Activated gamma-delta T cell treated with Interleukin-2 at 50 U/mL for 16 hours (primary cell): ENCODE results near the gene SREBF2.
"Not testable (repeated sequence)": the region's sequence is repeated elsewhere in the genome, so short reads cannot be mapped to it uniquely, and the experiment has no call there.

Experiments used
- DNase-seq: peaks from one replicate; pipeline ENCODE4 v3.0.0-alpha.2; 2020

Gene SREBF2

DNA sequence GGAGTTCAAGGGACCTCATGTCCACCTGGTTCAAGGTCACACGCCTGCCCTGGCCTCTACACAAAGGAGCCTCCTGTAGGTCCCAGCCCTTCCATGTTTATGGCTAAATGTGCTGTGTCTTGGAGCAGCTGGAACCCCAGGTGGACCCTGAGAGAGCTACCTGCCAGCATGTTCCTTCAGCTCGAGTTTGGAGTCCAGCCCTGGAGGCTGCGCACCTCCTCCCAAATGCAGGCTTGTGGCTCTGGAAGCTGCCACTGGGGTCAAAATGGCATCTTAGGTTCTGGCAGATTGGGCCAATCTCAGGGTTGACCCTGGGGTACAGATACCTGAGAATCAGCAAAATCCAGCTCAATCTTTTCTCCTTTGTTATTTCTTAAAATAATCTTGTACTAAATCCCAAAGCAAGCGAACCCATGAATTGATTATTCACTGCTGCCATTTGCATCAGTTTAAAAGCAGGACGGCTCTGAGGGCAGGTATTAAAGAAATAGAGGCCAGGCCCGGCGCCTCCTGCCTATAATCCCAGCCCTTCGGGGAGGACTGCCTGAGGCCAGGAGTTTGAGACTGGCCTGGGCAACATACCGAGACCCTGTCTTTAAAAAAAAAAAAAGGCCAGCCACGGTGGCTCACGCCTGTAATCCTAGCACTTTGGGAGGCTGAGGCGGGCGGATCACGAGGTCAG is 90.8 kb downstream of the SREBF2 start:
- no peak for DNase-seq

DNA sequence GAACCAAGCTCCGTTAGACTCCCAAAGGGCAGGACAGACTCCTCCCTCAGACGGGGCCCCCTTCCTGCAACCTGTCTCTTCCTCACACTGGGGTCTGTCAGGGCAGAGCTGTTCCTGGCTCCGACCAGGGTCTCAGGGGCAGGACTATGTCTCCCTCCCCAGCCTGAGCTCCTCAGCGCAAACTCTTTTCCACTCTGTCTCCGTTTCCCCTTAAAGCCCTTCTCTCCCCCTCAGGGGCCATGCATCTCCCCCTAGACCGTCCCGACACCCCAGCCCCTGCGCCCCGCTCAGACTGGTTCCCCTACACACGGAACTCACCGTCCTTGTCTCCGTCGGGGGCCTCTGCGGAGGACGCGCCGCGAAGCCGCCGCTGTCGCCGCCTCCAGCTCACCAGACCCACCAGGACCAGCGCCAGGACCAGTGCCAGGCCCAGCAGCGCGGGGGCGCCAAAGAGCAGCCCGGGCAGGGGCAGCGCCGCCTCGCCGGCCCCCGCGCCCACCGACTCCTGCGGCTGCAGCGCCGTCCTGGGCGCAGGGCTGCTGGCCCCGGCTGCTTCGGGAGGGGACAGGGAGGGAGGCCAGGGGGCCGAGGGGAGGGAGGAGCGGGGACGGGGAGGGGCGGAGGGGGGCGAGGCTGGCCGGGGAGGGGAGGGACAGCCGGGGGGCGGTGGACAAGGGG is 93.0 kb downstream of the SREBF2 start:
- peak; percentile 71 for DNase-seq

DNA sequence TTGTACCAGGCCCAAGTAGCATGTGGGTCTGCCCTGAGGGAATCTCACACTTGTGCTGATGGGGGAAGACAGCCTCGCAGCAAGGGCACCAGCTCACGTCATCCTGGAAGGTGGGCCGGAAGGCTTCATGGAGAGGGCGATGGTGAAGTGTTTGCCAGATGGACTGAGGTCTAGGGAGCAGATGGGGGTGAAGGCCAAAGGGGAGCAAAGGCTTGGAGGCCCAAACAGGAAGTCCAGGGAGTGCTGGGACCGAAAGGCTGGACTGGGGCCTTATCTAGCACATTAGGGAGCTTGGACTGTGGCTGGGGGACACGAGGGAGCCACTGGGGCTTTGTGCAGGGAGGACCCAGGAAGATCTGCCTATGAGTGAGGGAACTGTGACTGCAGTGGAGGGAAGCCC is 94.9 kb downstream of the SREBF2 start:
- DNase-seq = no peak

DNA sequence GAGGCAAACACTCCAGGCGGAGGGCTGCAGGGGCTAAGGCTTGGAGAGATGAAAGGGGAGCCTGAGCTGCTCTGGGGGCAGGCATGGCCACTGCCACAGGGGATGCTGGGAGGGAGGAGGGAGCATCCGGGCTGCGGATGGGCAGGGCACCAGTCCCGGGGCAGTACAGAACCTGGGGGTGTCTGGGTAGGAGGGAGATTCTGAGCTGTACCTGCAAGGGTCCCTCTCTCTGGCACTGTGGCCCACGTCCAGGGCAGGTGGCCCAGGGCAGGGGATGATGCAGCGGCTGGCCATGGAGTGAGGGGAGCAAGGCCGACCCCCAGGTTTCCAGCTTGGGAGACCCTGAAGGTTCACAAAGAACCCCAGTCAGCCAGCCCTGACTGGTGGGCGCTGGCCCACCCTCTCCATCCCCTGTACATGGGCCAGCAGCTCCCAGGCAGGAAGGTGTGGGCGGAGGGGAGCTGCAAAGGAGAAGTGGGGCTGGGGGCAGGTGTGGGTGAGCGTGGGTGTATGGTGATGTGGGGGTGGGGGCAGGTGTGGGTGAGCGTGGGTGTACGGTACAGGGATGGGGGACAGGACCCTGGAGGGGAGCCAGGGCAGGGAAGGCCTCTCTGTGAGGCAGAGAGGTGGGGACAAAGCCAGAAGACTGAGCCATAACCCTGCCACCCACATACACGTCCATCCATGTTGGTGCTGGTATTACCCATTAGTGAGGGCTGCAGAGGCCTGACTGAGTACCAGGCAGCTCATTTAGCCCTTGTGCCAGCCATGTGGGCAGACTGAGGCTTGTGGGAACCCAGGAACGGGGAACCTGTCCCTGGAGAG is 95.9 kb downstream of the SREBF2 start:
- no peak for DNase-seq

DNA sequence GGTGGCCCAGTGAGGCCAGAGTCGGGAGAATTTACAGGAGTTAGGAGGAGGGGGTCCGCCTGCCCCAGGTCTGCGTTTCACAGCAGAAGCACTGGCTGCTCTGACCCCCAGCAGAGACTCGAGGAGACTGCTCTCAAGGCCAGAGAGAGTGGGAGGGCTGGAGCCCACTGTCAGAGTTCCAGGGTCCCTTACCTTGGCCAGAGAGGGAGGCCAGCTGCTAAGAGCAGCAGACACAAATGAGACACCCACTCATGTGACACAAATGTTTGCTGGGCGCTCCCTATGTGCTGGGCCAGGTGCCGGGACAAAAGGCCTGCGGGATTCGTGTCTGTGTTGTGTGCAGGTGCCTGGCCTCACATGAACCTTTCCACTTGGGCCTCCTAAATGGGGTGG is 96.5 kb downstream of the SREBF2 start:
- no peak for DNase-seq

DNA sequence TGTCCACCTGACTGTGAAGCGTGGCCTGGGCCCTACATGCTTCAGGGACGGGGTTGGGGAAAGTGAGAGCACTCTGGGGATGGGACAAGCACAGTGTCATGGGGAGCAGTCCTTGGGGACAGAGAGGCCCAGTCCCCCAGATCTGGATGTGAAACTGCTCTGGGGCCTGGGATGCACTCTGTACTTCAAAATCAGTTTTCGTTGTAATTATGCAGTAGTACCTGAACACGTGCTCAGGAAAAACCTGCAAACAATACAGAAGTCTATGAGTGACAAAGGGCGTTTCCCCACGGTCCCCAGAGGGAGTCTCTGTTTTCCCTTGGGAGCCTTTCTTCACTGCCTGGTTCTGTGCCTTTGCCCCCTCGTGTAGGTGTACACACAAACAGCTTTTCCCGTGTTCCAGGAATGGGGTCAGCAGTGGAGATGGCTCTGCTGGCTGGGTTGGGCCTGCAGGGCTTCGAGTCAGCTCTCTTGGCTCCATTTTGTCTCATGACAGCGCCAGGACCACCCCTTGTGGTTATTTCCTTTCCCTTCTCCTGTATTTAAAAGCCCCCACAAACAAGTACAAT is 98.9 kb downstream of the SREBF2 start:
- DNase-seq = no peak

DNA sequence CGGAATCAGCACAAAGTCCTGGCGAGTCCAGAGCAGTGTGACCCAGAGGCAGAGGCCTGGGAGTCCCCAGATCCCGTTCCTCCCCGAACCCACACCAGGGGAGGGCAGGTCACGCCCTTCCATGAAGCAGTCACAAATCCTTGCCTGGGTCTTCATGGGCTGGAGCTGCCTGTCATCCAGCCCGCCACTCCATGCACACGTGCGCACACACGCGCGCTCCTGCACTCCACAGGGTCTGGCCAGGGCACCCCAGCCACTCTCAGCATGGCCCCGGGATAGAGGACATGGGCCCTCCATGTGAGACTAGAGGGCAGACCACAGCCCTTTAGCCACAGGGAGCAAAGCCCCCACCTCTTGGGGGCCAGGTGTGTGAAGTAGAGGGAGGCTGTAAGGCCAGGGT is 99.4 kb downstream of the SREBF2 start:
- DNase-seq = no peak

DNA sequence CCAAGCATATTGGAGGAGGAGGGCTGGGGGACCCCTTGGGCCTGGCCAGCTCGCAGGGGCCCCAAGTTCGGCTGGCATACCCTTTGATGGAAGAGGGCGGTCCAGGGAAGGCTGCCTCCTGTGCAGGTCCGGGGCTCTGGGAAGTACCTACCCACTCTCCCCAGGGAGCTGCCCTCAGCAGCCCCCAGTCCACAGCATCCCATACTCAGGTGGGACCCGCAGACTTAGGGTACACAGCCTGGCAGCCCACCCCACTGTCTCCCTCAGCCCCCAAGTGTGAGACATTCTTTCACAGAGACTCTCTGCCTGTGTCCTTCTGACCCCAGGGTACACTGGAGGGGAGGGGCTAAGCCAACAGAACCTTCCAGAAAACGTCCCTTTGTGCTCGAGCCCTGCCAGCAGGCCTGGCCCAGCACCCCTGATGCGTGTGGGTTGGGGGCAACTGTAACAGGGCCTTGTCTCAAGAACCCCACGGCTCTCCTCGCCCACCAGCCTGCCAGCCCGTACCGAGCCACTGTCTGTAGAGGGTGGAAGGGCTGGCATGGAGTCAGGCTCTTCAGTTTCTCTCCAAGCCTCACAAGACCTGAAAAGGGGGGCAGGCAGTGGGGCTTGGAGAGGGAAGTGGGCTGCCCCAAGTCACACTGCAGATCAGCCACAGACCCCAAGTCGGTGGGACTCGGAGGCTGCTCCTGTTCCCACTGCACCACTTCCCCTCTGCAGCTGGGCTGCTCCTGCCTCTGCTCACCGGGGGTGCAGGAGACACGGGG is 100.7 kb downstream of the SREBF2 start:
- no peak for DNase-seq

DNA sequence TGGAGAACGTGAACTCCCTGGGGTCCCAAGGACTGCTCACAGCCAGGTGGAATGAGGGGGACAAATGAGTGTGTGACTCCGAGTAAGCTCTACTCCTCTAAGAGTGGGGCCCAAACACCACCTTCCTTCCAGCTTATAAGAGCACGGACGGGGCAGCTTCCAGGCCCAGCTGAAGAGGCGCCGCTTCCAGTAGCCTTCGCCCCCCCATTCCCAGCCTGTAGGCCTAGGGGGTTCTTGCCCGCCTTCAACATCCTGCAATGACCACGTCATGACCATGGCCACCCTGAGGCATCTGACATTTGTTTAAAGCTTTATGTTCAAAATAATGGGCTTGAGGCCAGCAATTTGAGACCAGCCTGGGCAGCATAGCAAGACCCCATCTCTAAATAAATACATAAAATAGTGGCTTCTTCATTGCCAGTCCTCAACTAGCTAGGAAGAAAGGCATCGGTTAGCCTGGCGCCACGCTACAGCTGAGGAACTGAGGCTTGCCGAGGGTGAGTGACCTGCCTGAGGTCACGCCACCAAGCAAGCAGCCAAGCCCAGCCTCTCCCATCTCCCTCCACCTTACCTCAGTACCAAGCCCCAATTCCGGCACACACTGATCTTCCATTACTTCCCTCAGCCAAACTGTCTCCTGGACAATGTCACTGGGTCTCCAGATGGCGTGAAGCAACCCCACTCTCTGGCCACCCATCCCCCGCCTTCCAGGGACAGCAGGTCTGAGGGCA is 101.5 kb downstream of the SREBF2 start:
- DNase-seq = no peak

DNA sequence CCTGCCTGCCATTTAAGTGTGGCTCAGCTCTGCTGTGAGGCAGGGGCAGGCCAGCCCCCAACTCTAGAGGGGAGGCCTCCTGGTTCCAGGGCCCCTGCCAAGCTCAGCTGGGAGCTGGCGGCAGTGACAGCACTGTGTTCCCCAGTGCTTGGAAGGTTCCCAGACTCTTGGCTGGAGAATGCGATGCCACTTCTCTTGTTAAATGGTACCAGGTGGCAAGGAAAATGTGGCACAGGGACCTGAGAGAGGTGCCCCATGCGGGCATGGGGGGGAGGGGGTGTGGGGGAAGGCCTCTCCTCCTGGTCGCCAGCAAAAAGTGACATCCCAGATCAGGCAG is 102.1 kb downstream of the SREBF2 start:
- DNase-seq = no peak

DNA sequence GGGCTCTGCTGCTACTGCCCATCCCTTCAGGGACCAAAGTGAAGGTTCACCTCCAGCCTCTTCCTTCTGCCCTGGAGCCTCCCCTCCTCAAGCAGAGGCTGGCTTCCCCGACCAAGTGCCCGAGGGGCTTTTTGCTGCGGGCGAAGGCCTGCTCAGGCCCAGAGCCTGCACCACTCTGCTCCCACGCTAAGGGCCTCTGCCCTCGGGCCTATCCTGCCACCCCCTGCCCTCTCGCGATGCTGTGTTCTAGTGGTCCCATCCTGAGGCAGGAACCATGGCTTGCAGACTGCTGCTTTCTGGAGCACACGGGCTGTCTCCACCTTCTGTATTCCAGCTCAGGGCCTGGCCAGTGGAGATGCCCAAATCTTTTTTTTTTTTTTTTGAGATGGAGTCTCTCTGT is 102.6 kb downstream of the SREBF2 start:
- no peak for DNase-seq

DNA sequence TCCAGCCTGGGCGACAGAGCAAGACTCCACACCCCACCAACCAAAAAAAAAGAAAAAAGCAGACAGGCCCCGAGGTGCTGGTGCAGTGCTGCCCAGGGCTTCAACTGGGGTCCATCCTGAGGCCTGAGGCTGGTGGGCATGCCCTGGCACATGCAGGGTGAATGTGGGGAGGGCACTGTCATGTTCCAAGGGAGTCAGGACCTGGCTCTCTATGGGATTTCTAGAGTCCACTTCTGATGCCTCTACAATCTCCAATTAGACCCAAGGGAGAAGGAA is 103.9 kb downstream of the SREBF2 start:
- no peak for DNase-seq

DNA sequence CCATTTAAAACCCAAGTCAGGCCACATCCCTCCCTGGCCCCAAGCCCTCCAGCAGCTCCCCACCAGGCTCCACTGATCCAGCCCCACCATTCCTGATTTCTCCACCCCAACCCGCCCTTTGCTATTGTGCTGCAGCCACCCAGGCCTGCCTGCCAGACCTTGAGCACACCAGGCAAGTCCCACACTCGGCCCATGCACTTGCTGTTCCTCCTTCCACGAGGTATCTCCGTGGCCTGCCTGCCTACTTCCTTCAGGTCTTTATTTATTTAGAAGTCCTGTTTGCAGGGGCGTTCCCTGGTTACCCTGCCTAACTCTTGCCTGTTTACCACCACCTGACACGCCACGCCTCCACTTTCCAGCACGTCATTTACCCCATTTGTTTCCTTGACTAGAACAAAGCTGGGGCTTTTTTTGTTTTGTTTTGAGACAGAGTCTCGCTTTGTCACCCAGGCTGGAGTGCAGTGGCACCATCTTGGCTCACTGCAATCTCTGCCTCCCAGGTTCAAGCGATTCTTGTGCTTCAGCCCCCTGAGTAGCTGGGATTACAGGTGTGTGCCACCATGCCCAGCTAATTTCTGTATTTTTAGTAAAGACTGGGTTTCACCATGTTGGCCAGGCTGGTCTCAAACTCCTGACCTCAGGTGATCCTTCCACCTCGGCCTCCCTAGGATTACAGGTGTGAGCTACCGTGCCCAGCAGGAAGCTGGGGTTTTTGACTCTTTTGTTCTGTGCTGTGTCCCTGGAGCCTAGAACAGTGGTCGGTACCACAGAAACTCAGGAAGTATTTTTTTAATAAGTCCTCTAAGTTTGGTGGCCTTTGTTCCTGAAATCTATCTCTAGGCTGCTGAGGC is 107.3 kb downstream of the SREBF2 start:
- DNase-seq = peak; percentile 87

DNA sequence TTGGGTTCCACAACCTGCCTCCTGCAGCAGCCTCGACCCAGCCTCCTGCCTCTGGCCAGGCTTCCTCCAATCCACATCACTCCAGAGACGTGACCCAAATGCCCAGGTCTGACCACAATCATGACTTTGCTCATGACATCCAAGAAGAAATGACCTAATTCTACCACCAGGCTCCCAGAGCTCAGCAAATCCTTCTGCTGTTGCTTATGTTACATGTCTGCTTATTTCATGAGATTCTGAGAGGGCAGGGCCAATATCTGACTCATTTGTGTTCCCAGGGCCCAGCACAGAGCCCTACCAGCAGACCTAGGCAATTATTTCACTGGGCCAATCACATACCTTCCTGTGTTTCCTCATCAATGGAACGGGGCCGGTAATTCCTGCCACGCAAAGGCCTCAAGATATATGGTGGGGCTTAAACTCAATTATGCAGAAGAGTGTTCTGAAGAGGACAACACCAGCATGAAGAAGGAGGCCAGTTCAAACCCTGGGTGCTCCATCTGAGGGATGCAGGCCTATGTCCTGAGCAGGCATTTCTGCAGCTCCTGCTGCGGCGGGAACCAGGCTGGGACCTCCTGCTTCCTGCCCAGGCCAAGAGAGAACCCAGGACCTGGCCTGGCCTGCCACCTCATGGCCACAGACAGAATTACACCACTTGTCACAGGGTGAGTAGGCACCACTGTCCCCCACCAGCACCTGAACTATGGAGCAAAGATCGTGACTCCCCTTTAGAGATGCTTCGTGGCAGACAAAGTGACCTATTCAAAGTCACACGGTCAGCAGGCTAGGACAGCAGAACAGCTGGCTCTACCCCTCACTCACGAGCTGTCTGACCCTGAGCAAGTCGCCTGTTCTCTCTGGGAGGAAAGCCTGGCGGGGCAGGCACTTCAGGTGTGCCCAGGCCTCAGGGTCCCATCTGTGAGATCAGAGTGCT is 108.2 kb downstream of the SREBF2 start:
- DNase-seq = peak; percentile 85

DNA sequence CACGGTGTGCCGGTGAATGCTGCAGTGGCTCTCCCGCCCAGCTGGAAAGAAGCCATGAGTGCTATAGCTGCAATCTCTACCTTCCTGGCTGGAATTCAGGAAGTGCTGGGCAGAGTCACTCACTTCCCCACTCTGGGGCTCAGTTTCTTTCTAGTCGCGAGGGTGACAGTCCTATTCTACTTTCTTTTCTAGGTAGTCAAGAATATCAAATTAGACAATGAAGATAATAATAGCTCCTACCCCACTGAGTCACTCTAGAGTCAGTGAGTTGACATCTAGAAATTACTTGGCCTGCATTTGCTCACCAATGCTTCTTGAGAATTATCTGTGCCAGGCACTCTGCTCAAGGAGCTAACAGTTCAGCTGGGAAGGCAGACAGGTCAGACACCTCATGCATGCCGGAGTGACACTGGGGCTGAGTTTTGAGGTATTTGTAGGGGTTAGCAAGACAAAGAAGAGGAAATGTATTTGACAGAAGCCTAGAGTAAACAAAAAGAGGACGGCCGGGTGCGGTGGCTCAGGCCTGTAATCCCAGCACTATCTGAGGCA is 110.8 kb downstream of the SREBF2 start:
- no peak for DNase-seq

DNA sequence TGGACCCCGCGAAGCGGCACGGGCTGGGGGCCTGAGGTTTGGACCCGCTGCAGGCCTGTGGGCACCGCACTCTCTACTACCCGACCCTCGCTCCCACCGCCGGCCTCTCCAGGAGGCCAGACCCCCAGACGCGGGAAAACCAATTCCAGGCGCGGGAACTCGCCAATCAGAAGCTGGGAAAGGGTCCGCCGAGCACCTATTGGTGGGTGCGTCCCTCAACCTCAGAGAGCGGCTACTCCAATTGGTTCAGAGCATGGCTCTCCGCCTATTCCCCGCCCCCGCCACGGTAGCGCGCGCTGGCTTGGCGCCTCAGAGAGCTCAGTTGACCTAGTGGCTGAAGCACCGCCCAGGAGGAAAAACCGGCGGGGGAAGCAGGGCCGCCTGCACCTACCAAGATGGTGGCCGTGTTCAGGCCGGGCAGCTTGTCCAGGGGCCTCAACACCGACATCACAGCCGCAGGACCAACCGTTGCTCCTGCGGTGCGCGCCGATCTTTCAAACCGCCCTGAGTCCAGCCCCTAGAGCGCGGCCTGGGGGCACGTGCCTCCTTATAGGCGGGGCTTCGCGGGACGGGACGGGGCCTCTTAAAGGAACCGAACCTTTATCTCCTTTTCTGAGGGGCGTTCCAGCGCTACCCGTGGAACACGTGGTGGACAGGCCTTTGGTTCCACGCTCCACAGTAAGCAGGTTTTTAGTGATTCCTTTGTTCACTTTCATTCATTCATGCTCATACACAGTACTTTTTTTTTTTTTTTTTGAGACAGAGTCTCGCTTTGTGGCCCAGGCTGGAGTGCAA is 113.9 kb downstream of the SREBF2 start, which contains the start of gene CENPM:
Gene CENPM, minus strand, starts transcription at position 524 of the 795 bp plus-strand sequence. Its CDS starts 76 bp downstream, at position 448.
- peak; percentile 81 for DNase-seq

DNA sequence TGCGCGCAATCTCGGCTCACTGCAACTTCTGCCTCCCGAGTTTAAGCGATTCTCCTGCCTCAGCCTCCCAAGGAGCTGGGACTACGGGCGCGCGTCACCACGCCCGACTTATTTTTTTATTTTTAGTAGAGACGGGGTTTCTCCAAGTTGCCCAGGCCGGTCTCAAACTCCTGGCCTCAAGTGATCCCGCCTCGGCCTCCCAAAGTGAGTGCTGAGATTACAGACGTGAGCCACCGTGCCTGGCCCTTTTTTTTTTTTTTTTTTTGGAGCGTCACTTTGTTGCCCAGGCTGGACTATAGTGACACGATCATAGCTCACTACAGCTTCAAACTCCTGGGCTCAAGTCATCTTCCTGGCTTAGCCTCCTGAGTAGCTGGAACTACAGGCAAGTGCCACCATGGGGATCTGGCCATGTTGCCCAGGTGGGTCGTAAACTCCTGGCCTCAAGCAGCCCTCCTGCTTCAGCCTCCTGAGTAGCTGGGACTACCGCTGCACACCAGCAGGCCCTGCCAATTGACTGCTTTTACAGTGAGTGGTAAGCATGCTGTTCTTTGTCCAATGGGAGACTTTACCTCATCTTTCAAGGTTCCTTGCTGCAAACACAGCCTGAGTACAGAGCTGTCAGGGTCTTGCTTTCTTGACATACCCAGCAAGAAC is 114.6 kb downstream of the SREBF2 start:
- no peak for DNase-seq

DNA sequence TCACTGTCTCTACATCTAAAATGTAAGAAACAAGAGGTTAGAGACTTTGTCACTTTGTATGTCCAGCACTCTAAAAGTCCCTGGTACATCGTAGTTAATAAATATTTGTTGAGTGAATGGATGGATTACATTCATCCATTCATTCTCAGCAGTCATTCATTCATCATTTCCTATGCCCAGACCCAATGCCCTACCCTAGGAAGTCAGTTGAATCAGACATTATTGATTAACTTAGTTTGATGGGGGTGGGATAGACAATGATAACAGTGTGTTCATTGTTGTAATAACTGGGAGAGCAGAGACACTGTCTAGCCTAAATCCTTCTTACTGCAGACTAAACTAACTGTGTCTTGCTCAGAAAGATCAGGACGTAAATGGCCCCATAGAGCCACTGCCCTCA is 115.2 kb downstream of the SREBF2 start:
- no peak for DNase-seq

DNA sequence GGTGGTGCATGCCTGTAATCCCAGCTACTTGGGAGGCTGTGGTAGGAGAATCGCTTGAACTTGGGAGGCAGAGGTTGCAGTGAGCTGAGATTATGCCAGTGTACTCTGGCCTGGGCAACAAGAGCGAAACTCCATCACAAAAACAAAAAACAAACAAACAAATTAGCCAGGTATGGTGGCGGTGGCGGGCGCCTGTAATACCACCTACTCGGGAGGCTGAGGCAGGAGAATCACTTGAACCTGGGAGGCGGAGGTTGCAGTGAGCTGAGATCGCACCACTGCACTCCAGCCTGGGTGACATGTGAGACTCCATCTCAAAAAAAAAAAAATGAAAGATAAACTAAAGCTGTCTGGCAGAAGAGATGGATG is 116.0 kb downstream of the SREBF2 start:
- not testable (repeated sequence) for DNase-seq
